ENCODE results near the gene VTI1B. TPM values are rescaled to one million over a fixed set of nuclear protein-coding genes. Genes with fewer than 3 reads are reported as not detected.
A peak's percentile ranks its signal among the peaks of the same experiment; 100 is the strongest.
"Not testable (repeated sequence)": the region's sequence is repeated elsewhere in the genome, so short reads cannot be mapped to it uniquely, and the experiment has no call there.

The VTI1B gene
- polyA plus RNA-seq, 4 donors = 58.4 to 94.6 (median 83.4) TPM

DNA sequence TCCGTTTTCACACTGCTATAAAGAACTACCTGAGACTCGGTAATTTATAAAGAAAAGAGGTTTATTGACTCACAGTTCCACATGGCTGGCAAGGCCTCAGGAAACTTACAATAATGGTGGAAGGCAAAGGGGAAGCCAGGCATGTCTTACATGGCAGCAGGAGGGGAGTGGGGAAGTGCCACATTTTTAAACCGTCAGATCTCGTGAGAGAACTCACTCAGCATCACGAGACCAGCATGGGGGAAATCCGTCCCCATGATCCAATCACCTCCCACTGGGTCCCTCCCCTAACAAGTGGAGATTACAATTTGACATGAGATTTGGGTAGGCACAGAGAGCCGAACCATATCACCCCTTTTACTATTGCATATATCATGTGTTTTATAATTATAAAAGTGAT, 72.4 kb downstream of the VTI1B start:
- no peak for FAIRE-seq

DNA sequence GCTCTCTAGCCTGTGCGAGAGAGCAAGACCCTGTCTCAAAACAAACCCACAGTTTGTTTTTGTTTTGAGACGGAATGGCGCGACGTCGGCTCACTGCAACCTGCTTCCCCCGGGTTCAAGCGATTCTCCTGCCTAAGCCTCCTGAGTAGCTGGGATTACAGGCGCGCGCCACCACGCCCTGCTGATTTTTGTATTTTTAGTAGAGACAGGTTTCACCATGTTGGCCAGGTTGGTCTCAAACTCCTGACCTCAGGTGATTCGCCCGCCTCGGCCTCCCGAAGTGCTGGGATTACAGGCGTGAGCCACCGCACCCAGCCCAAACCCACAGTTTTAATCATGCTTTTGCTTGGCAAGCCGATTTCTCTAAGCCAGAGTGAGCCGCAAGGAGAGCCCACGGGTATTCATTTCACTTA, 73.9 kb downstream of the VTI1B start:
- not testable (repeated sequence) for H3K27me3 ChIP-seq (ENCODE audit: control insufficient read depth in 3 of 3, insufficient read depth in 3 of 3, low read length in 3 of 3); H3K36me3 ChIP-seq (ENCODE audit: control insufficient read depth in 3 of 3, insufficient read depth in 2 of 3, low read depth in 1 of 3, low read length in 3 of 3); FAIRE-seq; H3K4me1 ChIP-seq (ENCODE audit: control insufficient read depth in 3 of 3, insufficient read depth in 2 of 3, low read depth in 1 of 3, low read length in 2 of 3); H3K9me3 ChIP-seq (ENCODE audit: control insufficient read depth in 2 of 2, insufficient read depth in 1 of 2, low read depth in 1 of 2, low read length in 1 of 2); DNase-seq
- Histone ChIP-seq H3K27ac (ENCODE audit: low read depth in 1 of 3, low read length in 2 of 3) (peak overlapping the region; percentile 80 to 97 (median 81)), H3K4me3 (ENCODE audit: low read depth in 1 of 3, low read length in 3 of 3) (peak overlapping the region; percentile 2 to 95 (median 76))
- WGBS, 3 donors = 83 to 92% (median 86%) methylated on average over 21 of the region's 21 CpGs

More for the DNA sequence above, 72.4 kb downstream of the VTI1B start:
- 69 to 87% (median 85%) methylated on average over 7 of the region's 7 CpGs for WGBS, 3 donors
- Histone ChIP-seq H3K4me1 (ENCODE audit: control insufficient read depth in 3 of 3, insufficient read depth in 2 of 3, low read depth in 1 of 3, low read length in 2 of 3) (peaks cover 0 to 4% (median 0%) of the 10 kb centered on the region in 3 donors), H3K27me3 (ENCODE audit: control insufficient read depth in 3 of 3, insufficient read depth in 3 of 3, low read length in 3 of 3) (no peaks in the 10 kb centered on the region), H3K36me3 (ENCODE audit: control insufficient read depth in 3 of 3, insufficient read depth in 2 of 3, low read depth in 1 of 3, low read length in 3 of 3) (no peaks in the 10 kb centered on the region), H3K4me3 (ENCODE audit: low read depth in 1 of 3, low read length in 3 of 3) (no peak overlapping the region), H3K9me3 (ENCODE audit: control insufficient read depth in 2 of 2, insufficient read depth in 1 of 2, low read depth in 1 of 2, low read length in 1 of 2) (no peaks in the 10 kb centered on the region), H3K27ac (ENCODE audit: low read depth in 1 of 3, low read length in 2 of 3) (no peak overlapping the region)
- DNase-seq = no peak

DNA sequence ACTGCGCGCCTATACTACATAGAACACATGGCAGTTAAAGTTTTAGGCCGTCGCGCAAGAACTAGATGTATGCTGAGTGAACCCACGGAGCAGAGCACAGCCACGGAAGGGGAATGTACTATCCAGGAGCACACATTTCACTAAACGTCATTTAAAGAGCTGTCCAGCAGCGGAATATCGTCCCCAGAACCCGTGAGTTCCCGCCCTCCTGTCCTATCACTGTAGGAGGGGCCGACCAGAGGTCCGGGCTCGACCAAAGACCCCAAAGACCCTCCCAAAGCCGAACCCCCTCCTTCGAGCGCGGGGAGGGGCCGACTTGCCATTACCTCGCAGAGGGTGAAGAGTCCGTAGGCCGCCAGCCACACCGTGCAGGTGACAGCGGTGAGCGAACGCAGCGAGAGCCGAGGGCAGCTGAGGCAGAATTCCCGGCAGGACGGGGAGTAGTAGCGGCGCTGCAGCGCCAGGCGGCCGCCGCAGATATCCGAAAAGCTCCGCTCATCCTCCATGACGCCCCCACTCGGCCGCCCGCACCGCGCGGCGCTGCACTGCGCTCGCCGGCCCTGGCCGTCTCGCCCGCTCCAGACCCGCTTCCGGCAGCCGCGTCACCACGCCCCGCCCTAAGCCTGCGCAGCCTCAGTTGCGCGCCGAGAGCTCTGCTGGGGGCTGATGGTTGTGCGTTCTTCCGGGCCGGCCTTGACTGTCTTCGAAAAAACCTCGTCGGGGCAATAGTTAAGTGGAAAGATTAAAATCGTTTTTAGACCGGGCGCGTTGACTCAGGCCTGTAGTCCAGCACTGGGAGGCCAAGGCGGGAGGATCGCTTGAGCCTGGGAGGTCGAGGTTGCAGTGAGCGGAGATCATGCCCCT, 74.5 kb downstream of the VTI1B start, which contains the start of gene PIGH:
Gene PIGH (minus strand): TSS at position 571 of the 864 bp plus-strand sequence. CDS start 65 bp downstream, at position 506.
- H3K4me1 ChIP-seq (ENCODE audit: control insufficient read depth in 3 of 3, insufficient read depth in 2 of 3, low read depth in 1 of 3, low read length in 2 of 3) = peaks cover 0 to 4% (median 0%) of the 10 kb centered on the region in 3 donors
- H3K36me3 ChIP-seq (ENCODE audit: control insufficient read depth in 3 of 3, insufficient read depth in 2 of 3, low read depth in 1 of 3, low read length in 3 of 3) = peaks cover 0 to 2% (median 0%) of the 10 kb centered on the region in 3 donors
- FAIRE-seq (no peak), DNase-seq (peak; percentile 89 to 96)
- no peaks in the 10 kb centered on the region for H3K27me3 ChIP-seq (ENCODE audit: control insufficient read depth in 3 of 3, insufficient read depth in 3 of 3, low read length in 3 of 3)
- H3K27ac ChIP-seq (ENCODE audit: low read depth in 1 of 3, low read length in 2 of 3) = peak within 1 kb of the TSS; percentile 80 to 97 (median 81)
- 3 to 5% (median 3%) methylated on average over 60 to 77 of the region's 77 CpGs for WGBS, 3 donors
- no peaks in the 10 kb centered on the region for H3K9me3 ChIP-seq (ENCODE audit: control insufficient read depth in 2 of 2, insufficient read depth in 1 of 2, low read depth in 1 of 2, low read length in 1 of 2)
- peak within 1 kb of the TSS; percentile 76 to 95 (median 86) for H3K4me3 ChIP-seq (ENCODE audit: low read depth in 1 of 3, low read length in 3 of 3)

Other genes starting within 250 kb of the VTI1B start
- 10 to 100 TPM in 3 of 4 donors, 1 to 10 TPM in 1; 6.5 to 27.5 (median 11.4) TPM for gene TMEM229B, start 185.9 kb downstream of the VTI1B start, polyA plus RNA-seq
- 10 to 100 TPM; 21.5 to 87.2 (median 47.5) TPM for gene PLEKHH1, start 141.3 kb downstream of the VTI1B start, polyA plus RNA-seq
- gene PIGH, start 74.4 kb downstream of the VTI1B start, polyA plus RNA-seq = 10 to 100 TPM; 19.6 to 53.9 (median 22.6) TPM
- 10 to 100 TPM in 3 of 4 donors, 1 to 10 TPM in 1; 2.4 to 56.1 (median 22.8) TPM for gene ARG2, start 54.7 kb downstream of the VTI1B start, polyA plus RNA-seq
- 10 to 100 TPM in 2 of 4 donors, 1 to 10 TPM in 2; 5.9 to 63.8 (median 23.8) TPM for gene RDH11, start 21.1 kb upstream of the VTI1B start, polyA plus RNA-seq
- gene RDH12, start 27.3 kb upstream of the VTI1B start, polyA plus RNA-seq = 1 to 10 TPM in 1 of 4 donors, under 1 TPM in 1, not detected in 2; 0.44 to 1.4 TPM
- gene ZFYVE26, start 142.0 kb upstream of the VTI1B start, polyA plus RNA-seq = 10 to 100 TPM in 1 of 4 donors, 1 to 10 TPM in 3; 3.2 to 24.1 (median 4.7) TPM
- gene RAD51B, start 145.1 kb upstream of the VTI1B start, polyA plus RNA-seq = 1 to 10 TPM; 1.1 to 9.0 (median 4.1) TPM